Measurements from ENCODE around the gene CDH24.

CDH24 gene, protein sequence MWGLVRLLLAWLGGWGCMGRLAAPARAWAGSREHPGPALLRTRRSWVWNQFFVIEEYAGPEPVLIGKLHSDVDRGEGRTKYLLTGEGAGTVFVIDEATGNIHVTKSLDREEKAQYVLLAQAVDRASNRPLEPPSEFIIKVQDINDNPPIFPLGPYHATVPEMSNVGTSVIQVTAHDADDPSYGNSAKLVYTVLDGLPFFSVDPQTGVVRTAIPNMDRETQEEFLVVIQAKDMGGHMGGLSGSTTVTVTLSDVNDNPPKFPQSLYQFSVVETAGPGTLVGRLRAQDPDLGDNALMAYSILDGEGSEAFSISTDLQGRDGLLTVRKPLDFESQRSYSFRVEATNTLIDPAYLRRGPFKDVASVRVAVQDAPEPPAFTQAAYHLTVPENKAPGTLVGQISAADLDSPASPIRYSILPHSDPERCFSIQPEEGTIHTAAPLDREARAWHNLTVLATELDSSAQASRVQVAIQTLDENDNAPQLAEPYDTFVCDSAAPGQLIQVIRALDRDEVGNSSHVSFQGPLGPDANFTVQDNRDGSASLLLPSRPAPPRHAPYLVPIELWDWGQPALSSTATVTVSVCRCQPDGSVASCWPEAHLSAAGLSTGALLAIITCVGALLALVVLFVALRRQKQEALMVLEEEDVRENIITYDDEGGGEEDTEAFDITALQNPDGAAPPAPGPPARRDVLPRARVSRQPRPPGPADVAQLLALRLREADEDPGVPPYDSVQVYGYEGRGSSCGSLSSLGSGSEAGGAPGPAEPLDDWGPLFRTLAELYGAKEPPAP
- total RNA-seq = 2.7 to 4.6 (median 3.8) reads per million in 4 donors

DNA sequence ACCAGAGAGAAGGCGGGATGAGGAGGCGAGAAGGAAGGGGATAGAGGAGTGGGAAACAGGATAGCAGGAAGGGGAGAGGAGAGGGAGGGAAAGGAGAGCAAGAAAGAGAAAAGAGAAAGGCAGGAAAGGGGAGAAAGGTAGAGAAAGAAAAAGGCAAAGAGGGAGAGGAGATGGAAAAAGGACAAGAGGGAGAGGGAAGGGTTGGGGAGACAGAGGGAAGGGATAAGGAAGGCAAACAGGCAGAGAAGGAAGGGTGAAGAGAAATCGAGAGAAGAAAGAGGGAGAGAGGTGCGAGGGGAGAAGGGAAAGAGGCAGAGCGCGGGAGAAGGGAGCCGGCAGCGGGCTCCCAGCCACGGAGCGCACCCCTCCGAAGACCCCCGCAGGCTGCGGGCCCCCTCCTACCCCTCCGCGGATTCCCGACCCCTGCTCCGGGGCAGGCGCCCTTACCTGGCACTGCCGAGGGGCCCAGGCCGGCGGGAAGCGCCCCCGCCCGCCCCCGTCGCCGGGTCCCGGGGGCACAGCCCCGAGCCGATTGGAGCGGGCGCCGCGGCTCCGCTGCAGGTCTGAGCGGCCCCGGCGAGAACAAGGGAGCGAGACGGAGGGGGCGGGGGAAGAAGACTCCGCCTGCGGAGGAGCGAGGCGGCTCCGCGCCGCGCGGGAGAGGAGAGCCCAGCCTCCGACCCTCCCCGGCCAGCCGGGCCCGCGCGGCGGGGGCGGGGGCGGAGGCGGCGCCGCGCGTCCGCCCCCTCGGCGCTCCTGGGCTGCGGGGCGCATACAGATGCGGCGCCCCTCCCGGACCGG lies at the start of gene CDH24:
TSS of gene CDH24 (minus strand) at position 565 of the 801 bp plus-strand sequence. CDS start 1,787 bp downstream, outside the sequence.
- peak; percentile 51 to 70 (median 64) for DNase-seq

DNA sequence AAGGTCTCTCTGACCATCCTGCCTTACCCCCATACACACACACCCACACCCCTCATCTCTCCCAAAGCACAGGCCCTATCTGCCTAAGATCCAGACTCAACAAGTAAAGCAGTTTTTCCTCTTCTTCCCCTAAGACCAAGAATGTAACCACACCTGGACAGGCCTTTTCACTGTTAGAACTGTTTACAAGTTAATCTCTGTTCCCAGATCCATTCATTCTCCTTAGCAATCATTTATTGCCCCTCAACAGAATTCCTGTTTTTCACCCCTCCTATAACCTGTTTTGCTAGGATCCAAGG lies 49.4 kb upstream of the CDH24 start:
- no peak for DNase-seq

- no peak for DNase-seq
These were observed 48.1 kb upstream of the CDH24 start for GRCh38 chr14:23105348-23105824.

- DNase-seq = no peak
These were observed 47.4 kb upstream of the CDH24 start, which contains the start of gene CIROP for GRCh38 chr14:23104591-23105347. Gene CIROP, minus strand, starts transcription at chr14:23104989. Its CDS starts 69 bp downstream, at chr14:23104920.

DNA sequence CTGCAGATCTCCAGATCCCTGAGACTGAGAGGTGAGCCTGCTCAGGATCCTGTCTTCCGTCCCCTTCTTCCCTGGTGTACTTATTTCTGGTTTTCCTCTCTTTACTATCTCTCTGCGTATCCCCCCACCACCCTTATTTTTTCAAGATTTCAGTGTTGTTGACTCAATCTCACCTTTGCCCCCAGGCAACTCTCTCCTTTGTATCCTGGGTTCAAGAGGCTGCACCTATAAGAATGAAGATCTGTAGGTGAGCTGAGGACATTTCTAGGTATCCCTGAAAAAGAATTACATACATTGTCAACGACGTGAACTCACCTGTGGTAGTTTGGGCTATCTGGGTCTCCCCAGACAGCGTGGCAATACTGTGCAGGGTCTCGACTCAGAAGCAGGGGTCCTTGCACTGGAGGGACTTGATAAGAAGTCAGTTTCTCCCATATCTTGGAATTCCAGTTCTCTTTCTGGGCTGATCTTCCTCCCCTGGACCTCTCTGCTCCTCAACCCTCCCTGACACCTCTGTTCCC lies 46.8 kb upstream of the CDH24 start:
- DNase-seq = no peak

DNA sequence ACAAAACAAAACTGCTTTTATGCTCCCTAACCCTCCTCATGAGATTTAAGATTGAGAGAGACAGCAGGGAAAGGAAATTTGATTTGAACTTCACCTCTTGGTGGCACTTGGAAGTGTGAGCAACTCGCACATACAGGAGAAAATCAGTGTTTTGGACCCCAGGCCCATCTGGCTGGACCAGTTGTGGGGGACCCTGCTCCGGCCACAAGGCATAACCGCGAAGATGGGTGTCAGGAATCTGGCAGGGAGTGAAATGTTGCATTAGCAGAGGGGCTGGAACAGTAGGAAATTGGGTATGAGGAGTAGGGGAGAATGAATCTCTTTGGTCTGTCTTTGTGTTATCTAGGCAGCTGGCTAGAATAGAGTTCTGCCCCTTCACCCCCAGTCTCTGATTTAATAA lies 46.3 kb upstream of the CDH24 start:
- DNase-seq = no peak

- DNase-seq = no peak
These were observed 45.5 kb upstream of the CDH24 start for GRCh38 chr14:23102801-23103200.

DNA sequence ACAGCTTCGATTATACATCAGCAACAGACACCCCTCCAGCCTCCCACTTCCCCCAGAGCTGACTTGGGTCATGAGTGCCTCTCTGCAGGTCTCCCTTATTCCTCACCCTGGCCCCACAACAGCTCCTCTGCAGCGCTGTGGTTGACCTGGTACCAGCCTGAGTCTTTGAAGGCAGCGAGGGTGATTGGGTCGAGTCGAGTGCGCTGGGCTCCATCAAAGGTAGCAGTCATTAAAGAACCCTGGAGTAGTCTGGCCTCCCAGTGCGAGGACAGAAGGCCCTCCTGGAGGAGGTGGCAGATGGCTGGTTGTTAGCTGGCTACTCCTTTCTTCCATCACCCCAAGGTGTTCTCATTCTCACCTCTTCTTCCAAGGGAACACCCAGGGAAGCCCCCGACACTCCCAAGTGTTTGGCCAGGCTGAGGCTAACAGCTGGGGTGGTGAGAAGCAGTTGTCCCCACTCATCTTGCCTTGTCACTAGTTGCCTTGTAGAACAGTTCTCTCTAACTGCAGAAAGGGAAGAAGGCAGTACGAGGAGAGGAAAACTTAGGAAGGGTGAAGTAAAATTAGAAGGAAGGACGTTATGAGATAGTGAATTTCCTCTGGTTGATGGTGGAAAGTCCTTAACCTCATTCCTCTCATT lies 44.8 kb upstream of the CDH24 start:
- DNase-seq = no peak

DNA sequence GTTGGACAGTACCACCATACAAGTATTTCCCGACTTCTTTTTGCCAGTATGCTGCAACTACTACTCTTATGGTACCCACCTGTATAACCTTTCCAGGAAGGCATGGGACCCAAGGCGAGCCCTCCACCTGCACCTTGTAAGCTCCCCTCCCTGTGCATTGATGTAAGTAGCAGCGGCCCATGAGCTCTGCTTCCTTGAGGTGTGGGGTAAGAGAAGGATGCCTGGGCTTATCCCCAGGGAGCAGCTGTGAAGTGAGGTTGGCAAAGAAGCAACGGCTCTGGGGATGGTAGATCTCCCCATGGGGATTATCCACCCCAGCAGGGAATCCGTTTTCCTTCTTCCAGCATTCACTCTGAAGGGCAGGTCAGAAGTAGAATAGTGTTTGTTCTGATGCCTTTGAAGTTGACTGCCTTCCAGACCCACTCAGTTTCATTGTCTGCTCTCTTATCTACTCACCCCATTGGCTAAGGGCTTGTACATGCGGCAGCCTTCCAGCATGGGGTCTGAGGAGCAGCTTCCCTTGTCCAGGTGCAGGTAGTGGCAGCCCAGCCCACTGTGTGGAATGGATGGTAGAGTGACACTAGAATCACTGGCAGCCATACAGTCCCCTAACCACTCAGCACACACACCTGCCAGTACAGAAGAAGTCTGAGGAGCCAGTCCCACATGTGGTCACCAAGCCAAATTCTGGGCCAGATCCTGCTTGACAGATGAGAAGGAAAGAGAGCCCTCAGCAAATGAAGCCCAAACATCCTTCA lies 44.1 kb upstream of the CDH24 start:
- no peak for DNase-seq

GRCh38 chr14:23099212-23099861 lies 42.0 kb upstream of the CDH24 start:
- DNase-seq = no peak

DNA sequence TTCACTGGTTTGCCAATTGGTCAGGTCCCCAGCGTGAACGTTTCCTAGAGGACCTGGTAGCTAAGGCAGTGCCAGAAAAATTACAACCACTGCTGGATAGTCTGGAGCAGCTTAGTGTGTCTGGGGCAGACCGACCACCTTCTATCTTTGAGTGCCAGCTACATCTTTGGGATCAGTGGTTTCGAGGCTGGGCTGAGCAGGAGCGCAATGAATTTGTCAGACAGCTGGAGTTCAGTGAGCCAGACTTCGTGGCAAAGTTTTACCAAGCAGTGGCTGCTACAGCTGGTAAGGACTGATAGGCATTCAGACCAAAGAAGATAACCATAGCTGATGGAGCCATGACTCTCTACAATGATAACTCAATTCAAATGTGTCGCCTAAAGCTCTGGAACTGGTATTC lies 40.5 kb upstream of the CDH24 start:
- DNase-seq = no peak

GRCh38 chr14:23095196-23096108 lies 38.1 kb upstream of the CDH24 start, which contains the start of gene C14orf119:
Gene C14orf119, plus strand, starts transcription at chr14:23095505. Its CDS starts 2,154 bp downstream, at chr14:23097659.
- DNase-seq = peak; percentile 97 to 100 (median 99)

DNA sequence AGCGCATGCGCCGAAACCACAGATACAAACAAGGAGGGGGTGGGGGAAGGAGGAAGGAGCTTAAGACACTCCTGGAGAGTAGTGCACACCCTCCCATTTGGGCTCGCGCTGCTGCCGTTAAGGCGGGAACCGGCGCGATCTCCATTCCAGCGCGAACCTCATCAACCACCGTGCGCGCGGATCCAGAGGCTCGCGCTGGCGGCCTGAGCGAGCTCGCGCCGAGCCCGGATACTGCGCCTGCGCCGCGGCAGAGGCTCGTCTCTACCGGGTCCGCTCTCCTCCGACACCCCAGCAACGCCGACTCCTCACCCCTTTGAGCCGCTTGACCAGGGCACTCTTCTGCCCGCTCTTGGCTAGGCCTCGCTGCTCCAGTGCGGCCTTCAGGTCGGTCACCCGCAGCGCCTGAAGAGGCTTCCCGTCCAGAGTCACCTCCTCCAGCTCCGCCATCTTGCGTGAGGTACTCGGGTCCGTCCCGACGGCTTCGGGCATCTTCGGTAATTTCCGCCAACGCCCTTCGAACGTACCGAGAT lies 37.4 kb upstream of the CDH24 start, which contains the start of gene ACIN1:
TSS of gene ACIN1 (minus strand) at position 471 of the 530 bp plus-strand sequence. CDS start at position 447, 24 bp downstream.
- DNase-seq = peak in 4 of 5 donors; percentile 53 to 75 (median 62)

DNA sequence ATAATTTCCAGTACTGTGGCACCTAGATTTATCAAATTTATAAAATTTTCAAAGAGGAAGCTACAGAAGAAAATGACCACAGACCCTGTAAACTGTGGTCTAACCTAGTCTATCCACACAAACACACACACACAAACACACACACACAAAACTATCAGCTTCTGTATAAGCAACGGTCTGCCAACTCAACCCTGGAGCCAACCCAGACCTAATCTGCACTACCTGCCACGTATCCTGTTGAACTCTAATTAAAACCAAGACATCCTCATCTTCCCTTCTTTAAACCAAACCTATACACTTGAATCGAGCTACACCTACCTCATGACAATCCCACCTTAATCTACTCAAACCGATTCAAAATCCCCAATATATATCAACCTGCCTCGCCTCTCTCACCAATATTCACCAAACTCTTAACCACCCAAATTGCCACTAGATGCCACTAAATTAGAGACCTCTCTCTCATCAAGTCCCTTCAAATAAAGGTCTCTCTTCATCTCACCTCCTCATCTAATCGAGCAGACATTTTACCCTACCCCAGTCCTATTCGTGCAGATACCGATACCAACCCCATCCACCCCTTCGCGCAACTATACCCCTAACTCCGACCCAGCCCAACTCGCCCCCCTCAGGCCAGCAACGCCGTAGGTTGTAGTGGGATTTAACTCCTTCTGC lies 36.8 kb upstream of the CDH24 start:
- DNase-seq = no peak

GRCh38 chr14:23093526-23093925 lies 36.2 kb upstream of the CDH24 start:
- no peak for DNase-seq

DNA sequence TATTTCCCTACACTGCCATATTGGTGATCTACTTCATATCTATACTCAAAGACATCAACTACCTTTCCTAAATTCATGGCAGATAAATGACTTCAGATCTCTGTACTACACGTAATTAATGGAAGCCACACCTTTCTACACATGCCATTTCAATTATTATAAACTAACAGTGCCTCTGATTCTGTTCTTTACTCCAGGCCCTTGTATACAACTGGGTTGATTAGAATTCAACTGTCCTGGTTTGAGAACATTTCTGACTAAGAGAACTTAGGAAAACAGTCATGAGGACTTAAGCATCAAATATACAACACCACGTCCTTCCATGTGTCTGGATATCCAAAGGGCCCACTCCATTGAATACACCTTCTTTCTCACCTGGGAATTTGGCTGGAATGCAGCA lies 35.8 kb upstream of the CDH24 start:
- DNase-seq = no peak

Measured in T-helper 1 cell (primary cell).